ENCODE measurements around the gene IGSF21. TPM values are rescaled to one million over a fixed set of nuclear protein-coding genes. Genes with fewer than 3 reads are reported as not detected.
A peak's percentile ranks its signal among the peaks of the same experiment; 100 is the strongest.

The IGSF21 gene
- total RNA-seq, 6 experiments from 2014 or later = not detected

- H3K4me3 Mint-ChIP-seq = no peak overlapping the region
- peaks cover 4% of the 10 kb centered on the region; the same call in 1 of the 2 replicates for H3K36me3 Mint-ChIP-seq (ENCODE audit: low read depth)
- H3K27ac Mint-ChIP-seq = no peak overlapping the region
- no peaks in the 10 kb centered on the region; the same call in 1 of the 2 replicates for H3K27me3 Mint-ChIP-seq (ENCODE audit: insufficient read depth)
- DNase-seq = no peak
- no peaks in the 10 kb centered on the region for H3K4me1 Mint-ChIP-seq (ENCODE audit: low read depth)
- TF ChIP-seq CTCF (IDR thresholded peaks at IDR 0.05) = no peak
- peaks cover 76% of the 10 kb centered on the region for H3K9me3 Mint-ChIP-seq
Measured at GRCh38 chr1:18320051-18320450, 212.5 kb downstream of the IGSF21 start.

GRCh38 chr1:18322368-18323032 is 214.9 kb downstream of the IGSF21 start:
- no peak for DNase-seq
- Mint-ChIP-seq H3K4me3 (no peak overlapping the region), H3K36me3 (ENCODE audit: low read depth) (peaks cover 4% of the 10 kb centered on the region; the same call in 1 of the 2 replicates), H3K27me3 (ENCODE audit: insufficient read depth) (no peaks in the 10 kb centered on the region), H3K9me3 (peaks cover 66% of the 10 kb centered on the region), H3K4me1 (ENCODE audit: low read depth) (no peaks in the 10 kb centered on the region), H3K27ac (no peak overlapping the region)
- TF ChIP-seq CTCF (IDR thresholded peaks at IDR 0.05) = peak; percentile 25; the same call in 1 of the 2 replicates

- H3K9me3 Mint-ChIP-seq = peaks cover 64% of the 10 kb centered on the region
Measured at GRCh38 chr1:18323259-18323658, 215.7 kb downstream of the IGSF21 start.

GRCh38 chr1:18324246-18324645 is 216.6 kb downstream of the IGSF21 start:
- H3K27ac Mint-ChIP-seq = no peak overlapping the region
- no peaks in the 10 kb centered on the region for H3K27me3 Mint-ChIP-seq (ENCODE audit: insufficient read depth)
- peaks cover 73% of the 10 kb centered on the region for H3K9me3 Mint-ChIP-seq
- no peak; the same call in 1 of the 2 replicates for TF ChIP-seq CTCF (IDR thresholded peaks at IDR 0.05)
- H3K36me3 Mint-ChIP-seq (ENCODE audit: low read depth) = peaks cover 4% of the 10 kb centered on the region; the same call in 1 of the 2 replicates
- no peak for DNase-seq
- no peaks in the 10 kb centered on the region for H3K4me1 Mint-ChIP-seq (ENCODE audit: low read depth)
- H3K4me3 Mint-ChIP-seq = no peak overlapping the region

More at GRCh38 chr1:18323259-18323658, 215.7 kb downstream of the IGSF21 start:
- Mint-ChIP-seq H3K27me3 (ENCODE audit: insufficient read depth) (no peaks in the 10 kb centered on the region), H3K36me3 (ENCODE audit: low read depth) (peaks cover 4% of the 10 kb centered on the region; the same call in 1 of the 2 replicates), H3K4me1 (ENCODE audit: low read depth) (no peaks in the 10 kb centered on the region), H3K27ac (no peak overlapping the region), H3K4me3 (no peak overlapping the region)
- no peak for DNase-seq
- no peak for TF ChIP-seq CTCF (IDR thresholded peaks at IDR 0.05)

- Mint-ChIP-seq H3K36me3 (ENCODE audit: low read depth) (peaks cover 4% of the 10 kb centered on the region; the same call in 1 of the 2 replicates), H3K9me3 (peaks cover 71% of the 10 kb centered on the region), H3K4me1 (ENCODE audit: low read depth) (no peaks in the 10 kb centered on the region), H3K27ac (no peak overlapping the region), H3K27me3 (ENCODE audit: insufficient read depth) (no peaks in the 10 kb centered on the region), H3K4me3 (no peak overlapping the region)
- TF ChIP-seq CTCF (IDR thresholded peaks at IDR 0.05) = no peak
- DNase-seq = no peak
Measured at GRCh38 chr1:18325136-18325535, 217.5 kb downstream of the IGSF21 start.
